GM19397 (cell line): Measurements from ENCODE around the gene TLE5.
"Not testable (repeated sequence)": the region's sequence is repeated elsewhere in the genome, so short reads cannot be mapped to it uniquely, and the experiment has no call there.

Source experiments
- ATAC-seq: cut with Tn5 transposase; IDR thresholded peaks from one replicate; pipeline ENCODE4 v1.9.1; 2021; ENCODE audit warnings: mild to moderate bottlenecking, moderate library complexity; ENCODE audit not compliant: unreplicated experiment

Gene TLE5

GRCh38 chr19:3027981-3028304 lies 34.4 kb downstream of the TLE5 start:
- no peak for ATAC-seq

- no peak for ATAC-seq
Measured at GRCh38 chr19:3027292-3027691, 35.0 kb downstream of the TLE5 start.

- no peak for ATAC-seq
Measured at GRCh38 chr19:3026768-3027167, 35.5 kb downstream of the TLE5 start.

- ATAC-seq = no peak
Measured at GRCh38 chr19:3025549-3025886, 36.8 kb downstream of the TLE5 start.

- ATAC-seq = no peak
Measured at GRCh38 chr19:3024870-3025548, 37.3 kb downstream of the TLE5 start.

- ATAC-seq = no peak
Measured at GRCh38 chr19:3024509-3024869, 37.8 kb downstream of the TLE5 start.

- no peak for ATAC-seq
Measured at GRCh38 chr19:3020321-3020960, 41.9 kb downstream of the TLE5 start.

GRCh38 chr19:3019211-3019854 lies 43.0 kb downstream of the TLE5 start:
- ATAC-seq = no peak

- no peak for ATAC-seq
Measured at GRCh38 chr19:3017923-3018322, 44.4 kb downstream of the TLE5 start.

- no peak for ATAC-seq
Measured at GRCh38 chr19:3015126-3016057, 46.9 kb downstream of the TLE5 start.

- no peak for ATAC-seq
Measured at GRCh38 chr19:3014135-3014534, 48.2 kb downstream of the TLE5 start.

GRCh38 chr19:3013263-3013725 lies 49.0 kb downstream of the TLE5 start:
- no peak for ATAC-seq

- no peak for ATAC-seq
Measured at GRCh38 chr19:3012621-3013262, 49.6 kb downstream of the TLE5 start.

GRCh38 chr19:3012059-3012458 lies 50.2 kb downstream of the TLE5 start:
- not testable (repeated sequence) for ATAC-seq

GRCh38 chr19:3010871-3011270 lies 51.4 kb downstream of the TLE5 start:
- ATAC-seq = no peak

GRCh38 chr19:3008994-3009393 lies 53.3 kb downstream of the TLE5 start:
- ATAC-seq = no peak

GRCh38 chr19:3007975-3008374 lies 54.3 kb downstream of the TLE5 start:
- ATAC-seq = no peak

GRCh38 chr19:3006075-3006767 lies 56.1 kb downstream of the TLE5 start:
- ATAC-seq = no peak

- no peak for ATAC-seq
Measured at GRCh38 chr19:3005345-3005744, 57.0 kb downstream of the TLE5 start.

- ATAC-seq = no peak
Measured at GRCh38 chr19:3004522-3004921, 57.8 kb downstream of the TLE5 start.
